Neural progenitor cell (in vitro differentiated cells): ENCODE results near the gene CFH. TPM values are rescaled to one million over a fixed set of nuclear protein-coding genes. Genes with fewer than 3 reads are reported as not detected.
A peak's percentile ranks its signal among the peaks of the same experiment; 100 is the strongest.

Experiments
- DNase-seq: peaks from one replicate; pipeline ENCODE4 v3.0.0-alpha.2; 2016; ENCODE audit warnings: low spot score
- H2AFZ ChIP-seq: fragments of 200-600 bp; sonication (generic); replicated peaks from 2 replicates; pipeline ENCODE4 v1.6.1; 2016; ENCODE audit warnings: antibody characterized with exemption
- H3F3A ChIP-seq: fragments of 200-600 bp; sonication (generic); 2 replicates; pipeline ENCODE4 v1.6.1; 2016; ENCODE audit warnings: antibody characterized with exemption, low read depth
- H3K27ac ChIP-seq: fragments of 200-600 bp; sonication (generic); 2 replicates; pipeline ENCODE4 v1.5.1; 2016; ENCODE audit warnings: mild to moderate bottlenecking
- H3K27me3 ChIP-seq: fragments of 200-600 bp; sonication (generic); 2 replicates; pipeline ENCODE4 v1.6.1; 2016; ENCODE audit warnings: mild to moderate bottlenecking, moderate library complexity
- H3K36me3 ChIP-seq: fragments of 200-600 bp; sonication (generic); 2 replicates; pipeline ENCODE4 v1.5.1; 2016
- H3K4me1 ChIP-seq: fragments of 200-600 bp; sonication (generic); 2 replicates; pipeline ENCODE4 v1.6.1; 2016; ENCODE audit warnings: mixed run types
- H3K4me2 ChIP-seq: fragments of 200-600 bp; sonication (generic); 2 replicates; pipeline ENCODE4 v1.6.1; 2016
- H3K4me3 ChIP-seq: fragments of 200-600 bp; sonication (generic); 2 replicates; pipeline ENCODE4 v1.5.1; 2016
- H3K79me2 ChIP-seq: fragments of 200-600 bp; sonication (generic); 2 replicates; pipeline ENCODE4 v1.6.1; 2016; ENCODE audit warnings: low read depth
- H3K9ac ChIP-seq: fragments of 200-600 bp; sonication (generic); 2 replicates; pipeline ENCODE4 v1.6.1; 2016
- H3K9me3 ChIP-seq: fragments of 200-600 bp; sonication (generic); 2 replicates; pipeline ENCODE4 v1.5.1; 2016; ENCODE audit warnings: low read depth
- H4K20me1 ChIP-seq: fragments of 200-600 bp; sonication (generic); 2 replicates; pipeline ENCODE4 v1.6.1; 2016; ENCODE audit warnings: low read depth
- H3K27ac Mint-ChIP-seq: 3 replicates; pipeline ENCODE4 v1.8.0; 2021; ENCODE audit warnings: mixed read lengths
- H3K27me3 Mint-ChIP-seq: 2 replicates; pipeline ENCODE4 v1.8.0; 2022; ENCODE audit warnings: low read depth, mild to moderate bottlenecking, inconsistent platforms, moderate library complexity, mixed read lengths; ENCODE audit not compliant: insufficient read depth
- H3K36me3 Mint-ChIP-seq: 3 replicates; pipeline ENCODE4 v1.8.0; 2021; ENCODE audit warnings: mixed read lengths
- H3K4me1 Mint-ChIP-seq: 3 replicates; pipeline ENCODE4 v1.8.0; 2021; ENCODE audit warnings: mixed read lengths
- H3K4me3 Mint-ChIP-seq: 3 replicates; pipeline ENCODE4 v1.8.0; 2021; ENCODE audit warnings: mild to moderate bottlenecking, moderate library complexity, mixed read lengths
- H3K9me3 Mint-ChIP-seq: 3 replicates; pipeline ENCODE4 v1.8.0; 2020; ENCODE audit warnings: mixed read lengths
- EZH2 ChIP-seq: fragments of 200-600 bp; sonication (generic); IDR thresholded peaks from 2 replicates; pipeline ENCODE4 v1.6.1; 2017; ENCODE audit warnings: antibody characterized with exemption, mild to moderate bottlenecking, moderate library complexity
- EZH2phosphoT487 ChIP-seq: fragments of 200-600 bp; sonication (generic); IDR thresholded peaks from 2 replicates; pipeline ENCODE4 v1.6.1; 2017; ENCODE audit warnings: antibody characterized with exemption
- total RNA-seq: library from RNA; depleted of rRNA; stranded (reverse); fragments of >200 nt; gene quantifications from 2 replicates; pipeline ENCODE4 v1.2.3, GENCODE V29; 2015; ENCODE audit warnings: low replicate concordance
- TF ChIP-seq, protein P1 (sequence below): fragments of 200-600 bp; sonication (generic); IDR thresholded peaks from 2 replicates; pipeline ENCODE4 v1.5.1; 2017; ENCODE audit warnings: antibody characterized with exemption, mild to moderate bottlenecking

CFH gene
- total RNA-seq, 1 donor from 2014 or later: not detected

- H3K36me3 ChIP-seq: no peaks in the 10 kb centered on the region
- H3K9ac ChIP-seq: no peak overlapping the region
Observed at GRCh38 chr1:196660272-196660671, 8.4 kb downstream of the CFH start.

DNA sequence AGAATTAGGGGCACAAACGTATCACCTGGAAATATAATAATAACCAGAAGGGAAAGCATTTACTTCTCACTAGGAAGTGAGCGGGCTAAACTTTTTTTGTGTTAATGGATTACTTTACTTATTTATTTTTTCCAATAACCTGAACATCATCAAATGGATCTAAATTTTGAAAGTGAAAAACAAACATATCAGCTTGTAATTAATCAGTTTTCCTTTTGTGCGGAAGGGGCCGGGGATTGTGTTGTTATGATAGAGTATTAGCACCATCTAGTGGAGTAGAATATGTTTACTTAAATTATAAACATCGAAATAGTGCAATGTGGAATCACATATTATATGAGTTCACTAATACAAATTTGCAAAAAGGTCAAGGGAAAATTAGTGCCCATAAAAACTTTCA lies 9.0 kb downstream of the CFH start:
- Mint-ChIP-seq H3K4me1 (no peaks in the 10 kb centered on the region), H3K36me3 (no peaks in the 10 kb centered on the region), H3K9me3 (no peaks in the 10 kb centered on the region), H3K27me3 (no peaks in the 10 kb centered on the region), H3K27ac (no peak overlapping the region), H3K4me3 (no peak overlapping the region)
- TF ChIP-seq EZH2 (no peak), EZH2phosphoT487 (no peak)
- TF ChIP-seq, protein P1, sequence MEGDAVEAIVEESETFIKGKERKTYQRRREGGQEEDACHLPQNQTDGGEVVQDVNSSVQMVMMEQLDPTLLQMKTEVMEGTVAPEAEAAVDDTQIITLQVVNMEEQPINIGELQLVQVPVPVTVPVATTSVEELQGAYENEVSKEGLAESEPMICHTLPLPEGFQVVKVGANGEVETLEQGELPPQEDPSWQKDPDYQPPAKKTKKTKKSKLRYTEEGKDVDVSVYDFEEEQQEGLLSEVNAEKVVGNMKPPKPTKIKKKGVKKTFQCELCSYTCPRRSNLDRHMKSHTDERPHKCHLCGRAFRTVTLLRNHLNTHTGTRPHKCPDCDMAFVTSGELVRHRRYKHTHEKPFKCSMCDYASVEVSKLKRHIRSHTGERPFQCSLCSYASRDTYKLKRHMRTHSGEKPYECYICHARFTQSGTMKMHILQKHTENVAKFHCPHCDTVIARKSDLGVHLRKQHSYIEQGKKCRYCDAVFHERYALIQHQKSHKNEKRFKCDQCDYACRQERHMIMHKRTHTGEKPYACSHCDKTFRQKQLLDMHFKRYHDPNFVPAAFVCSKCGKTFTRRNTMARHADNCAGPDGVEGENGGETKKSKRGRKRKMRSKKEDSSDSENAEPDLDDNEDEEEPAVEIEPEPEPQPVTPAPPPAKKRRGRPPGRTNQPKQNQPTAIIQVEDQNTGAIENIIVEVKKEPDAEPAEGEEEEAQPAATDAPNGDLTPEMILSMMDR: peak; percentile 75
- no peaks in the 10 kb centered on the region for H4K20me1 ChIP-seq
- no peaks in the 10 kb centered on the region for H3K27me3 ChIP-seq
- no peak overlapping the region for H3K9ac ChIP-seq
- H3K79me2 ChIP-seq: no peaks in the 10 kb centered on the region
- no peaks in the 10 kb centered on the region for H3K9me3 ChIP-seq
- no peak overlapping the region for H2AFZ ChIP-seq
- no peaks in the 10 kb centered on the region for H3F3A ChIP-seq
- no peaks in the 10 kb centered on the region for H3K4me1 ChIP-seq
- no peak overlapping the region for H3K4me3 ChIP-seq
- peak; percentile 57 for DNase-seq
- H3K27ac ChIP-seq: no peak overlapping the region
- no peak overlapping the region for H3K4me2 ChIP-seq
- no peaks in the 10 kb centered on the region for H3K36me3 ChIP-seq

More at GRCh38 chr1:196660272-196660671, 8.4 kb downstream of the CFH start:
- no peaks in the 10 kb centered on the region for H3K9me3 Mint-ChIP-seq
- Histone ChIP-seq H3K4me2 (no peak overlapping the region), H3K27ac (no peak overlapping the region), H3K79me2 (no peaks in the 10 kb centered on the region), H4K20me1 (no peaks in the 10 kb centered on the region), H3F3A (no peaks in the 10 kb centered on the region), H3K4me1 (no peaks in the 10 kb centered on the region), H3K9me3 (no peaks in the 10 kb centered on the region), H2AFZ (peak overlapping the region; percentile 32), H3K4me3 (no peak overlapping the region), H3K27me3 (no peaks in the 10 kb centered on the region)
- H3K36me3 Mint-ChIP-seq: no peaks in the 10 kb centered on the region
- TF ChIP-seq EZH2phosphoT487: no peak
- DNase-seq: no peak
- no peaks in the 10 kb centered on the region for H3K27me3 Mint-ChIP-seq
- H3K4me3 Mint-ChIP-seq: no peak overlapping the region
- no peak overlapping the region for H3K27ac Mint-ChIP-seq
- H3K4me1 Mint-ChIP-seq: no peaks in the 10 kb centered on the region

DNA sequence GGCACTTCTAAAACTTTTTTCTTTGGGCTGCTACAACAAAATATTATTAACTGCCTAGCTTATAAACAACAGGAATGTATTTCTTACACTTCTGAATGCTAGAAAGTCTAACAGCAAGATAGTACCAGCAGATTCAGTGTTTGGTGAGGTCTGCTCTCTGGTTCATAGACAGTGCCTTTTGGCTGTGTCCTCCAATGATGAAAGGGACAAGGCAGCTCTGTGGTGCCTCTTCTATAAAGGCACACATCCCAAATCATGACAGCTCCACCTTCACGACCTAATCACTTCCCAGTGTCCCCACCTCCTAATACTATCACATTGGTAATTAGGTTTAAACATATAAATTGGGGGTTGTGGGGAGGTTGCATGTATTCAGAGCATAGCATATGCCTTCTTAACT lies 9.5 kb downstream of the CFH start:
- no peaks in the 10 kb centered on the region for H3K36me3 Mint-ChIP-seq
- H3K4me1 ChIP-seq: no peaks in the 10 kb centered on the region
- no peaks in the 10 kb centered on the region for H3K9me3 ChIP-seq
- no peaks in the 10 kb centered on the region for H3K4me1 Mint-ChIP-seq
- H3K27ac ChIP-seq: no peak overlapping the region
- no peak overlapping the region for H3K4me3 ChIP-seq
- no peak overlapping the region for H2AFZ ChIP-seq
- H4K20me1 ChIP-seq: no peaks in the 10 kb centered on the region
- no peaks in the 10 kb centered on the region for H3K79me2 ChIP-seq
- no peak overlapping the region for H3K9ac ChIP-seq
- no peaks in the 10 kb centered on the region for H3K36me3 ChIP-seq
- no peak overlapping the region for H3K4me2 ChIP-seq
- H3K4me3 Mint-ChIP-seq: no peak overlapping the region
- H3K27me3 ChIP-seq: no peaks in the 10 kb centered on the region
- DNase-seq: no peak
- H3K27ac Mint-ChIP-seq: no peak overlapping the region
- no peaks in the 10 kb centered on the region for H3K9me3 Mint-ChIP-seq
- no peak for TF ChIP-seq EZH2phosphoT487
- no peak for TF ChIP-seq EZH2
- TF ChIP-seq, protein P1: no peak
- no peaks in the 10 kb centered on the region for H3F3A ChIP-seq
- no peaks in the 10 kb centered on the region for H3K27me3 Mint-ChIP-seq

DNA sequence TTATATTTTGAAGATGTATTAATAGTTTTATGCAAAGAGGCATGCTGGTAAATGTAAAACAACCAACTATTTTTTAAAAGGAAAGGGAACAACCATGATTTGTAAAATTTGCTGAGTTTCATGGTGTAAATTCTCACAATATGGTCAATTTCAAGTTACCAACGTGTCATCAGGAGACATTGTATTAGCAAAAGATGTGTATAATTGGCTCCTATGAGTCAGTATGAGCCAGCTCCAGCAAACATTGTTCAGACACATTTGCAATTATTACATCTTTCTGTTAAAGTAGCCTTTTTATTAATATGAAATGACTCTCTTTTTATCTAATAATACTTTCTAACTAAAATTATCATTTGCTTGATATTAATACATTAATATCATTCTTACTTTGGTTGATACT lies 15.3 kb downstream of the CFH start:
- Mint-ChIP-seq H3K9me3 (no peaks in the 10 kb centered on the region), H3K4me1 (no peaks in the 10 kb centered on the region), H3K27me3 (no peaks in the 10 kb centered on the region), H3K27ac (no peak overlapping the region), H3K36me3 (no peaks in the 10 kb centered on the region), H3K4me3 (no peak overlapping the region)
- H3K27me3 ChIP-seq: no peaks in the 10 kb centered on the region
- no peak overlapping the region for H3K9ac ChIP-seq
- no peaks in the 10 kb centered on the region for H3K4me1 ChIP-seq
- H3F3A ChIP-seq: no peaks in the 10 kb centered on the region
- no peaks in the 10 kb centered on the region for H4K20me1 ChIP-seq
- H3K36me3 ChIP-seq: no peaks in the 10 kb centered on the region
- H3K79me2 ChIP-seq: no peaks in the 10 kb centered on the region
- H2AFZ ChIP-seq: no peak overlapping the region
- no peak for TF ChIP-seq EZH2
- TF ChIP-seq, protein P1: no peak
- no peak for TF ChIP-seq EZH2phosphoT487
- no peak overlapping the region for H3K4me2 ChIP-seq
- no peak overlapping the region for H3K4me3 ChIP-seq
- no peak overlapping the region for H3K27ac ChIP-seq
- no peaks in the 10 kb centered on the region for H3K9me3 ChIP-seq
- DNase-seq: no peak
